Mucosa of stomach (tissue), 1 donor: ENCODE data around the gene MS4A13.
"Not testable (repeated sequence)": the region's sequence is repeated elsewhere in the genome, so short reads cannot be mapped to it uniquely, and the experiment has no call there.

Source experiments
- H3K27me3 ChIP-seq: one replicate; pipeline ENCODE4 v1.7.0; 2013; ENCODE audit warnings: mild to moderate bottlenecking, low read length; ENCODE audit not compliant: control insufficient read depth, insufficient read depth
- H3K36me3 ChIP-seq: one replicate; pipeline ENCODE4 v1.7.0; 2013; ENCODE audit warnings: low read length; ENCODE audit not compliant: control insufficient read depth, insufficient read depth
- H3K4me1 ChIP-seq: one replicate; pipeline ENCODE4 v1.7.0; 2013; ENCODE audit warnings: mild to moderate bottlenecking, low read length; ENCODE audit not compliant: control insufficient read depth, insufficient read depth
- H3K4me3 ChIP-seq: one replicate; pipeline ENCODE4 v1.7.0; 2013; ENCODE audit warnings: low read length
- H3K9ac ChIP-seq: one replicate; pipeline ENCODE4 v1.7.0; 2013; ENCODE audit warnings: mild to moderate bottlenecking, low read length, moderate library complexity
- H3K9me3 ChIP-seq: one replicate; pipeline ENCODE4 v1.7.0; 2013; ENCODE audit warnings: mild to moderate bottlenecking, low read length, moderate library complexity; ENCODE audit not compliant: control insufficient read depth
- donor health status: Pancreatic carcinoma.

MS4A13 gene

GRCh38 chr11:60504219-60504905 is 10.8 kb upstream of the MS4A13 start:
- Histone ChIP-seq H3K9me3 (no peaks in the 10 kb centered on the region), H3K36me3 (no peaks in the 10 kb centered on the region), H3K4me1 (peaks cover 10% of the 10 kb centered on the region), H3K27me3 (no peaks in the 10 kb centered on the region), H3K4me3 (no peak overlapping the region), H3K9ac (no peak overlapping the region)

GRCh38 chr11:60509609-60510008 is 5.6 kb upstream of the MS4A13 start:
- not testable (repeated sequence) for H3K4me3 ChIP-seq

GRCh38 chr11:60510209-60510608 is 5.0 kb upstream of the MS4A13 start:
- not testable (repeated sequence) for H3K9me3 ChIP-seq, H3K36me3 ChIP-seq, H3K9ac ChIP-seq, H3K4me1 ChIP-seq, H3K4me3 ChIP-seq, H3K27me3 ChIP-seq

More at GRCh38 chr11:60509609-60510008, 5.6 kb upstream of the MS4A13 start:
- H3K9ac ChIP-seq, H3K27me3 ChIP-seq, H3K9me3 ChIP-seq, H3K4me1 ChIP-seq, H3K36me3 ChIP-seq: not testable (repeated sequence)

- no peak overlapping the region for H3K9ac ChIP-seq
- peaks cover 4% of the 10 kb centered on the region for H3K4me1 ChIP-seq
- H3K9me3 ChIP-seq, result no peaks in the 10 kb centered on the region
- no peaks in the 10 kb centered on the region for H3K27me3 ChIP-seq
- H3K36me3 ChIP-seq, result no peaks in the 10 kb centered on the region
- no peak overlapping the region for H3K4me3 ChIP-seq
Measured at GRCh38 chr11:60511393-60511792, 3.8 kb upstream of the MS4A13 start.

GRCh38 chr11:60512651-60513225 is 2.5 kb upstream of the MS4A13 start:
- Histone ChIP-seq H3K4me3 (no peak overlapping the region), H3K9ac (no peak overlapping the region), H3K9me3 (no peaks in the 10 kb centered on the region), H3K36me3 (no peaks in the 10 kb centered on the region), H3K4me1 (peaks cover 4% of the 10 kb centered on the region), H3K27me3 (no peaks in the 10 kb centered on the region)

- no peaks in the 10 kb centered on the region for H3K36me3 ChIP-seq
Measured at GRCh38 chr11:60513496-60514460, 1.4 kb upstream of the MS4A13 start.

GRCh38 chr11:60528465-60528864 is 13.3 kb downstream of the MS4A13 start:
- Histone ChIP-seq H3K36me3 (no peaks in the 10 kb centered on the region), H3K9me3 (no peaks in the 10 kb centered on the region), H3K4me1 (no peaks in the 10 kb centered on the region), H3K9ac (no peak overlapping the region), H3K27me3 (no peaks in the 10 kb centered on the region), H3K4me3 (no peak overlapping the region)

More at GRCh38 chr11:60513496-60514460, 1.4 kb upstream of the MS4A13 start:
- H3K27me3 ChIP-seq, result no peaks in the 10 kb centered on the region
- no peak overlapping the region for H3K9ac ChIP-seq
- H3K4me1 ChIP-seq, result peaks cover 4% of the 10 kb centered on the region
- H3K9me3 ChIP-seq, result no peaks in the 10 kb centered on the region
- no peak overlapping the region for H3K4me3 ChIP-seq

GRCh38 chr11:60528934-60529333 is 13.7 kb downstream of the MS4A13 start:
- H3K36me3 ChIP-seq, result no peaks in the 10 kb centered on the region
- no peaks in the 10 kb centered on the region for H3K9me3 ChIP-seq
- H3K9ac ChIP-seq, result no peak overlapping the region
- H3K4me3 ChIP-seq, result no peak overlapping the region
- H3K27me3 ChIP-seq, result no peaks in the 10 kb centered on the region
- no peaks in the 10 kb centered on the region for H3K4me1 ChIP-seq

GRCh38 chr11:60530454-60531100 is 15.4 kb downstream of the MS4A13 start:
- Histone ChIP-seq H3K9me3 (no peaks in the 10 kb centered on the region), H3K4me3 (no peak overlapping the region), H3K4me1 (no peaks in the 10 kb centered on the region), H3K9ac (no peak overlapping the region), H3K27me3 (no peaks in the 10 kb centered on the region), H3K36me3 (no peaks in the 10 kb centered on the region)

GRCh38 chr11:60532383-60532782 is 17.2 kb downstream of the MS4A13 start:
- not testable (repeated sequence) for H3K4me3 ChIP-seq, H3K9ac ChIP-seq, H3K4me1 ChIP-seq, H3K27me3 ChIP-seq, H3K36me3 ChIP-seq, H3K9me3 ChIP-seq

- not testable (repeated sequence) for H3K9me3 ChIP-seq, H3K4me1 ChIP-seq, H3K36me3 ChIP-seq, H3K27me3 ChIP-seq, H3K4me3 ChIP-seq, H3K9ac ChIP-seq
Measured at GRCh38 chr11:60538627-60539026, 23.4 kb downstream of the MS4A13 start.

GRCh38 chr11:60544077-60544476 is 28.9 kb downstream of the MS4A13 start:
- no peaks in the 10 kb centered on the region for H3K36me3 ChIP-seq
- H3K27me3 ChIP-seq, result no peaks in the 10 kb centered on the region
- no peaks in the 10 kb centered on the region for H3K9me3 ChIP-seq
- no peak overlapping the region for H3K9ac ChIP-seq
- H3K4me3 ChIP-seq, result no peak overlapping the region
- no peaks in the 10 kb centered on the region for H3K4me1 ChIP-seq
